ENCODE data around the gene PREX1.

DNA sequence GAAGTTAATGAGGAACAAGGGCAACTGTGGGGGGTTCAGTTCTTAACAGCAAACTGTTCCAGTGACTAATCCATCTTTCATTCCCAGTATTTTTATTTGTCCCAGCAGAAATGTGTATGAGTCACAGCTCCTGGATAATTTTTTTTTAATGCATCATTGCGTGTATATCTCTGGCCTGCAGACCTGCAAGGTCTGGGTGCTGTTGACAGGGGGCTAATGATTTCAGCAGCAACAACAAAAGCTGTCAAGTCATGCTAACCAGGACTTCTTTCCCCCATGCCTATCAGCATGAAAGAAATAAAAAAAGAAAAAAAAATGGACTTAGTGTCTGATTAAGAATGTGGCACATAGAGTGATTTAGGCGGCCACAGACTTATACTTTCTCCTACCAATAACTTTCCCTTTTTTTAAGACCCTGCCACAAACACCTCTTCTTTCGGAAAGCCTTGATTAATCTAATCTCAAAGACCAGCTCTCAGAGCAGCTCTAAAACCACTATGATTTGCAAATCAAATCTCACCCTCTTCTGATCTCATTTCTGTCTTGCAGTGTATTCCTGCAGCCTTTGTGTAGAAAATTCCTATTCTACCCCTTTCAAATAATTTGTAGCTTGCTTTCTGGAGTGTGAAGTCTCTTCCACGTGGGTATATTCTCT lies 14.2 kb upstream of the PREX1 start:
- TF ChIP-seq CTCF (optimal IDR thresholded peaks at IDR 0.05 in 1 of 3, IDR thresholded peaks at IDR 0.05 in 1 of 3, conservative IDR thresholded peaks at IDR 0.05 in 1 of 3; ENCODE audit: extremely low read depth in 1 of 3, insufficient read depth in 2 of 3, low read length in 3 of 3) (no peak), EZH2 (IDR thresholded peaks at IDR 0.05; ENCODE audit: low read length) (no peak)
